PFSK-1 (cell line): ENCODE measurements around the gene SMTN.

Experiments
- REST ChIP-seq, 2 experiments: IDR thresholded peaks; 2 replicates each; pipeline versions ENCODE4 v1.6.1 to v1.8.0; 2011 to 2012; ENCODE audit warnings: low read depth in 2 of 2, low read length in 2 of 2, control low read depth in 1 of 2, inconsistent platforms in 1 of 2, mild to moderate bottlenecking in 1 of 2, moderate library complexity in 1 of 2; ENCODE audit not compliant: insufficient read depth in 1 of 2
- SIN3A ChIP-seq: IDR thresholded peaks from 2 replicates; pipeline ENCODE4 v1.6.1; 2012; ENCODE audit warnings: mild to moderate bottlenecking, low read length, moderate library complexity, borderline replicate concordance; ENCODE audit not compliant: insufficient read depth

- no peak for TF ChIP-seq SIN3A
- no peak for TF ChIP-seq REST (IDR thresholded peaks at IDR 0.05; ENCODE audit: insufficient read depth in 1 of 2, low read depth in 2 of 2, low read length in 2 of 2)
Observed at GRCh38 chr22:31095637-31096249, 14.6 kb downstream of the SMTN start.
